ENCODE results near the gene XYLT1.
"Not testable (repeated sequence)": the region's sequence is repeated elsewhere in the genome, so short reads cannot be mapped to it uniquely, and the experiment has no call there.

Gene XYLT1

GRCh38 chr16:17470908-17471718, at the start of gene XYLT1:
TSS of gene XYLT1 (minus strand) at chr16:17470960. CDS start at chr16:17470796, 164 bp downstream.
- DNase-seq (ENCODE audit: low read depth in 2 of 2): peak in 1 of 2 donors; percentile 37

DNA sequence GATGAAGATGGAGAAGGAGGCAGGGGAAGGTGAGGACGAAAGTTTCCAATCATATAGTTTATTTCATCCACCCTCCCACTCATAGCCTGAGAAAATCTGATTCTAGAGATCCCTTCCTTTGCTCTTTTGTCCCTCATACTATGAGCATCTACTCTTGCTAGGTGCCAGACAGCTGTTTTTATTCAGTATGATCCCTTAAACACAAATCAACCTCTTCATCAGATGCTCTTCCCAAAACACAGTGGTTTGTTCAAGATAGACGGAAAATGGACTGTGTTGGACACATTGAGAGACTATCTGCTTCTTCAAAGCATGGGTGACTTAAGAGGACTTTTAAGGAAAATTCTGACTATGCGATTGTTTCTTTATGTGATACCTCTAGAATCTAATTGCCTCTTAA, 49.4 kb upstream of the XYLT1 start:
- DNase-seq (ENCODE audit: low read depth in 2 of 2): no peak

- no peak for DNase-seq (ENCODE audit: low read depth in 2 of 2)
These were observed 48.6 kb upstream of the XYLT1 start for GRCh38 chr16:17519101-17519955.

DNA sequence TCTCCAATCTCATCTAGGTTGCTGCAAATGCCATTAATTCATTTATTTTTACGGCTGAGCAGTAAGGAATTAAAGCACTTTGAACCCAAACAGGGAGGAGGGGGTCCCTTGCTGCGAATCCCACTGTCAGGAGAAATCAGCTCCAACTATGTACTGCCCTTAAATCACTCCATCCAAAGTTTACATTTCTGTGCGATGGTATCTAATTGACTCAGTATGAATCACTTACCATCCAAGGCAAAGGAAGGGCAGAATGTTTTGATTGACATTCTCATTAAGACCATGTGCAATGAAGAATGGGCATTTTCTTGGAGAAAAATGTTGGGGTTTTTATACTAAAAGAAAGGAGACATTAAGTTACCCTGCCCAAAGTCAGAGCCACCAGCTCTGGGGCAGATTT, 47.7 kb upstream of the XYLT1 start:
- DNase-seq (ENCODE audit: low read depth in 2 of 2): no peak

DNA sequence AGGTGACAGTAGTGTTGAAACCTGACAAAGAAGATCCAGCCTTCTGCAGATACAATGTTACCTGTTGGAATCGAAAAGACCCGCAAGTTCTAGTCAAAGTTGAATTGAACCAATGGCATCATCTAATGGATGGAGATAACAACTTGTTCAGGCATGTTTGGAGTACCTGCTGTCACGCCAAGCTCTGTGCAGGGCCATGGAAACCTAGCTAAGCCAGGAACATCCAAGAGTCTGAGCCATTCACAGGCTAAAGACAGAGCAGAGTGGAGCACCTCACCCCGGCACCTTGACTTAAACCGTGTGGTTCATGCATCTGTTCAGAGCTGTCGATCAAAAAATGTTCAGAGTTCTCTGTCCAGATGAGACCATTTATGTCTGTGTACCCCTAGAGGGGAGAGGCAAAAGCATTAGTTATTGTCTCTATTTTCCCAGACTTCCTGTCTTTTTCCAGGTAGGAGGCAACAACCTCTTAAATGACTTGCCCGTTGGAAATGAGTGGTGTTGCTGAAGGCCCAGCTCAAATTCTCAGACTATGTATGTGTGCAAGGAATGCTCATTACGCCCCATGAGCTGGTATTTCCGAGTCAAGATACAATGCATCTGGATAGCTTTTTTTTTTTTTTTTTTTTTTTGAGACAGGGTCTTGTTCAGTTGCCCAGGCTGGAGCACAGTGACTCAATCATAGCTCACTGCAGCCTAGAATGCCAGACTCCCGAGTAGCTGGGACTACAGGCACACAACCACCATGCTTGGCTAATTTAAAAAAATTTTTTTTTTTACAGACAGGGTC, 44.9 kb upstream of the XYLT1 start:
- DNase-seq (ENCODE audit: low read depth in 2 of 2): no peak

DNA sequence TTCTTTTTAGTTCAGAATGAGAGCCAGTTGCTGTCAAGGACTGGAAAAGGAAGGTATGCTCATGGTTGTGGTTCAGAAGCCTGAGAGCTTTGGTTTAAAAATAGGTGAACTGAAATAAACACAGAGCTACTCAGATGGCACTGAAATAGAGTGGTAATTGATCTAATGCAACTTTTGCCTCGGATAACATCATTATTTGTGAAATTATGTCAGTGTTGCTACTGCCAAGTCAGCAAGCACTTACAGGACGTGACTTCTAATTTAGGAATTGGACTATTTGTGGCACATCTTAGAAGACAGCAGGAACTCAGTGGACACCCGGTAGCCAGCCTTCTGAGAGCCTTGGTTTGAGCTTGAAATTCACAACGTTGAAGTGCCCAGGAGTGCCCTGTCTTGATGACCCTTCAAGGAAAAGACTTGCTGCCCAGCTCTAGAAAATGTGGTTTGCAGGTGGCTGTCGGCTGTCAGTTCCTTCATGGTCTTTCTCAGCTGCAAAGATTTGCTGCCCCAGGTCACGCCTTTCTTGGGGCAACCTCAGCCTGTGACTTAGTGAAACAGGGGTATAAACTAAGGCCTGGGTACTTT, 42.0 kb upstream of the XYLT1 start:
- no peak for DNase-seq (ENCODE audit: low read depth in 2 of 2)

GRCh38 chr16:17511340-17511739, 40.6 kb upstream of the XYLT1 start:
- no peak for DNase-seq (ENCODE audit: low read depth in 2 of 2)

GRCh38 chr16:17510567-17510966, 39.8 kb upstream of the XYLT1 start:
- no peak for DNase-seq (ENCODE audit: low read depth in 2 of 2)

- DNase-seq (ENCODE audit: low read depth in 2 of 2): no peak
These were observed 38.4 kb upstream of the XYLT1 start for GRCh38 chr16:17509194-17509593.

GRCh38 chr16:17508303-17508702, 37.5 kb upstream of the XYLT1 start:
- DNase-seq (ENCODE audit: low read depth in 2 of 2): no peak

DNA sequence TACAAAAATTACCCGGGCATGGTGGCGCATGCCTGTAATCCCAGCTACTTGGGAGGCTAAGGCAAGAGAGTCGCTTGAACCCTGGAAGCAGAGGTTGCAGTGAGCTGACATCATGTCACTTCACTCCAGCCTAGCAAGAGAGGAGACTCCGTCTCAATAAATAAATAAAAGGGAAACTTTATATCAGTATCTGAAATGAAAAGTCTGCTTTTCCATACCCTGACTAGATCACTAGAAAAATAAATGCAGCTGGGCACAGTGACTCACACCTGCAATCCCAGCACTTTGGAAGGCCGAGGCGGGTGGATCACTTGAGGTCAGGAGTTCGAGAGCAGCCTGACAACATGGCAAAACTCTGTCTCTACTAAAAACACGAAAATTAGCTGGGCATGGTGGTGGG, 36.8 kb upstream of the XYLT1 start:
- not testable (repeated sequence) for DNase-seq (ENCODE audit: low read depth in 2 of 2)

DNA sequence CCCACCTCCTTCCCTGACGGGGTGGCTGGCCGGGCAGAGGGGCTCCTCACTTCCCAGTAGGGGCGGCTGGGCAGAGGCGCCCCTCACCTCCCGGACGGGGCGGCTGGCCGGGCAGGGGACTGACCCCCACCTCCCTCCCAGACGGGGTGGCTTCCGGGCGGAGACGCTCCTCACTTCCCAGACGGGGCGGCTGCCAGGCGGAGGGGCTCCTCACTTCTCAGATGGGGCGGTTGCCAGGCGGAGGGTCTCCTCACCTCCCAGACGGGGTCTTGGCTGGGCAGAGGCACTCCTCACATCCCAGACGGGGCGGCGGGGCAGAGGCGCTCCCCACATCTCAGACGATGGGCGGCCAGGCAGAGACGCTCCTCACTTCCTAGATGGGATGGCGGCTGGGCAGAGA, 35.1 kb upstream of the XYLT1 start:
- not testable (repeated sequence) for DNase-seq (ENCODE audit: low read depth in 2 of 2)

GRCh38 chr16:17504050-17504449, 33.3 kb upstream of the XYLT1 start:
- DNase-seq (ENCODE audit: low read depth in 2 of 2): no peak

DNA sequence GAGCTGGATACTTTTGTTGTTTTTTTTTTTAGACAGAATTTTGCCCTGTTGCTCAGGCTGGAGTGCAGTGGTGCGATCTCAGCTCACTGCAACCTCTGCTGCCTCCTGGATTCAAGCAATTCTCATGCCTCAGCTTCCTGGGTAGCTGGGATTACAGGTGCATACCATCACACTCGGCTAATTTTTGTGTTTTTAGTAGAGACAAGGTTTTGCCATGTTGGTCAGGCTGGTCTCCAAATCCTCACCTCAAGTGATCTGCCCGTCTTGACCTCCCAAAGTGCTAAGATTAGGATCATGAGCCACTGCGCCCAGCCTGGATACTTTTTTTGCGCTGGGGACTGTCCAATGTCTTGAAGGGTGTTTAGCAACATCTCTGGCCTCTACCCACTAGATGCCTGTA, 32.6 kb upstream of the XYLT1 start:
- no peak for DNase-seq (ENCODE audit: low read depth in 2 of 2)

DNA sequence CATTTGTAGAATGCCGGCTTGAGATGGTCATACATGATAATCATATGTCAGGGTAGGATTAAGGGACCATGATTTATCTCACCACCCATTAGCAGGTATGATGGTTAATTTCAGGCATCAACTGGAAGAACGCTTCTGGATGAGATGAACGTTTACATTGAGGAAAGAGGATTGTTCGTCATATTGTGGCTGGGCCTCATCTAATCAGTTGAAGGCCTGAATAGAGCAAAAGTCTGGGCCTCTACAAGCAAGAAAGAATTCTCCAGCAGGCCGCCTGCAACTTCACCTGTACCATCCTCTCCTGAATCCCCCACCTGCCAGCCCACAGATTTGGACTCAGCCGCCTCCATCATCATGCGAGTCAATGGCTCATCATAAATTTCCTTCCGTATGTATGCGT, 30.6 kb upstream of the XYLT1 start:
- DNase-seq (ENCODE audit: low read depth in 2 of 2): no peak

DNA sequence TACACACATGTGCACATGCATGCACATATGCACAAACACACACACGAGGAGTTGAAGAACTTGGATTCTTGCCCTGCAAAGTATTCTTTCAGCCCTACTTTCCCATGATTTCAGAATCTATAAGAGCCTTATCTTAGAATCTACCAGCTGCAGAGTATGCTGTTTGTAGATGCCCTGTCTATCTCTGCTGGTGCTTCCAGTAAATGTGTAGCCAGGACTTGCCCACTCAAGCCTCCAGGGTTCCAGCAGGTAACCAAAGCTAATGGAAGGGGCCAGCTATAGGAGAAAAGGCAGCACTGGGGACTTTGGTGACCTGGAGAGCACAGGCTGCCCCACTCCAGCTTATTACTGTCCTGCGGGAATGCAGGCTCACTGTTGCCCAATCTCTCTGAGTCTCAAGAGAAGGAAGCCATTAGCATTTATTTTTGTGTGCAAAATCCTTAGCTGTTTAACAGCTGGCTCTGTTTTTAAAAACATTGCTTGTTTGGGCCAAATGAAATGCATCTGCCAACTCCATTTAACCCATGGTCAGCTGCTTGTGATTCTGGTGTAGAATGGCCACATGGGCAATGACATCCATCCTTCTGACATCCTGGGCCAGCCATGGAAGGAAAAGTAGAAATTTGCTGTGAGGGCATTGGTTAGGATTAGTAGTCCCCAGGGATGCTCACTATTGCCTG, 28.6 kb upstream of the XYLT1 start:
- no peak for DNase-seq (ENCODE audit: low read depth in 2 of 2)

- DNase-seq (ENCODE audit: low read depth in 2 of 2): no peak
These were observed 26.9 kb upstream of the XYLT1 start for GRCh38 chr16:17497648-17498047.

DNA sequence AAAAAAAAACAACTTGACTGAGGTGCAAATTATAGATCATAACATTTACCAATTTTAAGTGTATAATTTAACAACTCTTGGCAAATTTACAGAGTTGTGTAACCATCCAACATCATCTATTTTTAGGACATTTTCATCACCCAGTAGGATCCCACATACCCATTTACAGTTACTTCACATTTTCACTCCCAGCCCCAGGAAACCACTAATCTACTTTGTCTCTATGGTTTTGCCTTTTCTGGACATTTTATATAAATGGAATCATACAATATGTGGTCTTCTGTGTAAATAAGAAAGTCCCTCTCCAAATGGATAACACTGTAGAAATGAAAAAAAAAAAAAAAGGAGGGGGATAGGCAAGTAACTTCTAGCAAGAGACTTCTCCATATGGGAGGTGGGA, 26.1 kb upstream of the XYLT1 start:
- DNase-seq (ENCODE audit: low read depth in 2 of 2): no peak

GRCh38 chr16:17493012-17493411, 22.3 kb upstream of the XYLT1 start:
- no peak for DNase-seq (ENCODE audit: low read depth in 2 of 2)

DNA sequence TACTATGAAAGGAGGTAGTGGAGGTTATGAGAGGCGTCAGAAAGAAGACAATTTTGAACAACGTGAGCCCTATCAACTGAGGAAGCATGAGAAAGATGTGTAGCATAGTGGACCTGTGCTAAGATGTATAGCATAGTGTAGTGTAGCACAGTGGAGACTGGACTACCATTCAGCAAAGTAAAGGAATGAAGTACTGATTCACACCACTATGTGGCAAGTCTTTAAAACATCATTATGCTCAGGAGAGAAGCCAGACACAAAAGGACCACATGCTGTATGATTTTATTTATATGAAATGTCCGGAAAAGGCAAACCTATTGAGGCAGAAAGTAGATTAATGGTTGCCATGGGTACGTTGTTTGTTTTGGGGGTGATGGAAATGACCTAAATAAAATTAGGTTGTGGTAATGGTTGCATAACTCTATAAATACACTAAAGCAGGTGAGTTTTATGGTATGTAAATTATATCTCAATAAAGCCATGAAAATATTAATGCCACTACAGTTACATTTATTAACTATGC, 20.4 kb upstream of the XYLT1 start:
- DNase-seq (ENCODE audit: low read depth in 2 of 2): no peak

DNA sequence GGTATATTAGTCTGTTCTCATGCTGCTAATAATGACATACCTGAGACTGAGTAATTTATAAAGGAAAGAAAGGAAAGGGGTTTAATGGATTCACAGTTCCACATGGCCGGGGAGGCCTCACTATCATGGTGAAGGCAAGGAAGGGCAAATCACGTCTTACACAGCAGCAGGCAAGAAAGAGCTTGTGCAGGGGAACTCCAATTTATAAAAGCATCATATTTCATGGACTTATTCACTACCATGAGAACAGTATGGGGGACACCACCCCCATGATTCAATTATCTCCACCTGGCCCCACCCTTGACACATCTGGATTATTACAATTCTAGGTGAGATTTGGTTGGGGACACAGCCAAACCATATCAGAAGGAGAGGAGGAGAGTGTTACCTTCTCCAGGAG, 17.7 kb upstream of the XYLT1 start:
- no peak for DNase-seq (ENCODE audit: low read depth in 2 of 2)

Data from stimulated activated CD4-positive, alpha-beta T cell treated with anti-CD3 and anti-CD28 coated beads, Interleukin-4, amount 100 ng/mL, for 48 hours (primary cell).